IPS-18a (cell line): ENCODE measurements around the gene FAM170B.

Source experiments
- H3K27ac ChIP-seq: one replicate; pipeline ENCODE4 v1.5.1; 2013; ENCODE audit warnings: low read length
- H3K27me3 ChIP-seq: one replicate; pipeline ENCODE4 v1.6.1; 2013; ENCODE audit warnings: mild to moderate bottlenecking, low read length; ENCODE audit not compliant: control insufficient read depth, insufficient read depth
- H3K36me3 ChIP-seq: one replicate; pipeline ENCODE4 v1.6.1; 2013; ENCODE audit warnings: low read depth, low read length; ENCODE audit not compliant: control insufficient read depth
- H3K4me1 ChIP-seq: one replicate; pipeline ENCODE4 v1.6.1; 2013; ENCODE audit warnings: low read depth, low read length; ENCODE audit not compliant: control insufficient read depth
- H3K4me3 ChIP-seq: one replicate; pipeline ENCODE4 v1.5.1; 2013; ENCODE audit warnings: low read length
- H3K9ac ChIP-seq: one replicate; pipeline ENCODE4 v1.6.1; 2013; ENCODE audit warnings: mild to moderate bottlenecking, low read length, moderate library complexity
- H3K9me3 ChIP-seq: one replicate; pipeline ENCODE4 v1.6.1; 2013; ENCODE audit warnings: low read depth, low read length; ENCODE audit not compliant: control insufficient read depth

FAM170B gene

DNA sequence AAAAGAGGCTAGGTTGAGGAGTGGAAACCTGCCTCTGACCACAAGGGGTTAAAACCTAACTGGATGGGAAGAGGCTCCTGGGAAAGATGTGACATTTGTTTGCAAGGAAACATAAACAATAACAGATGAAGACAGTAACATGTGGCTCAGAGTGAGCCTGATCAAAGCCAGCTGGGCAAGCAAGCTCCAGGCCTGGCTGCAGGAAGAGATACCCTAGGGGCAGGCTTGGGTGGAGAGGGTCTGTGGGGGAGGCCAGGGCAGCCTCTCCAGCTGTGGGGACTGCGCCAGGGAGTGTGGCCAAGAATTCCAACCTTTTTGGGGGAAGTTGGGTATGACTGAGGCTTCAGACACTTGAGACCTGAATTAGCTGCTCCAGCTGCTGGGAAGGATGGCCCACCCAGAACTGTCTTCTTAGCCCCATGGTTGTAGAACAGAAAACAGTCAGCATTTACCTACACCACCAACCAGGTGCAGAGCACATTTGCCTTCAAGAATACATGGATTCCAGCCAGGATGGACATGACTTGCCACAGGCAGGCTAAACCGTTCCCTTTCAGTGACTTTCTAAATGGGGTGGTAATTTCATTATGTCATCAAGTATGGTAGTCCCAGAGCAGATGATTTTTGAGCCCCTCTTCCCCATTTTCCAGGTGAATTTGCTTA is 10.4 kb upstream of the FAM170B start:
- Histone ChIP-seq H3K9me3 (no peaks in the 10 kb centered on the region), H3K4me1 (peaks cover 14% of the 10 kb centered on the region), H3K36me3 (no peaks in the 10 kb centered on the region), H3K9ac (no peak overlapping the region), H3K27me3 (no peaks in the 10 kb centered on the region), H3K27ac (no peak overlapping the region), H3K4me3 (no peak overlapping the region)

DNA sequence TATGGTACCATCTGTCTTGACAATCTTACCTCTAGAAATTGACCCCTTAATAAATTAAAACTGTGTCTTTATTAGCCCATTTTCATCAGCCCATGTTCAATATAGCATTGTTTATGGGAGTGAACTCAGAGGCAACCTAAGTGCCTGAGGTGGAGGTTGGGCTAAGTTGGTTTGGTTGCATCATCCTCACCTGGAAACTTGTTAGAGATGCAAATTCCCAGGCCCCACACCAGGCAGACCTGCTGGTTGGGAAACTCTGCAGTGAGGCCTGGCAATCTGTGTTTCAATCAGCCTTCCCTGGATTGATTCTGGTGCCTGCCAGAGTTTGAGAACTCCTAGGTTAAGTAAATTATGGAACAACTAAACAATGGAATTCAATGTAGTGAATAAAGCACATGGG is 9.4 kb upstream of the FAM170B start:
- Histone ChIP-seq H3K4me3 (no peak overlapping the region), H3K27me3 (no peaks in the 10 kb centered on the region), H3K36me3 (no peaks in the 10 kb centered on the region), H3K27ac (peak overlapping the region; percentile 18), H3K4me1 (peaks cover 14% of the 10 kb centered on the region), H3K9me3 (no peaks in the 10 kb centered on the region), H3K9ac (no peak overlapping the region)

DNA sequence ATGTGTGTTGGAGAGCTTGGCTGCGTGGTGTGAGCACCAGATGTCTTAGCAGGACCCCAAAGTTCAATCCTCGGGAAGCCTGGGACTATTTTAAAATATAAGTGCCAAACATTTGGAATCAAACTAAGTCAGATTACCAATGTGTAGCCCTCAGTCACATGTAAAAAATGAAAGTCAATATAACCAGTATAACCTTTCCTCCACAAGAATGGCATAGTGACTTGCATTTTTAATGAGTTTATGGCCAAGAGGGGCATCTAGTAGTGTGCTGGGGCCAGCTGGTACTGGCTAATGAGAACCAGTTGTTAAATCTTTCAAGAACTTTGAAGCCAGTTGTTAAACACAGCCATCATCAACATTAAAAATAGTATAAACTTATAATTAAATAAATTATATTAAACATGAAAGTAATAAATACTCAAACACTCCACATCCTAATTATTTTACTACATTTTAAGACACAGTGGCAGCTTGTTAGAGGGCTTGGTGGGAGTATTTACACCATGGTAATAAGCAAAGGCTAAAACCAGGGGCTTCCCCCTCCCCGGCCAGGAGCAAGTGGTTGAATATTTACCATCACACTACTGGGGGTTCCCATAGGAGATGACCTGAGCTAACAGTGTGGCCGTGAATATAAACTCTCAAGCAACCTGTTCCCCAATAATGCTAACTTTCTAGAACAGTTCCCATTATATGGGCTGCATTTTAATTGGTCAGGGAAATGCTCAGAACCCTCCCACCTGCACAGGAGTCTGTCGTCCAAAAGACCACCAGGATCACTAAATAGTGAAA is 7.9 kb upstream of the FAM170B start:
- Histone ChIP-seq H3K36me3 (no peaks in the 10 kb centered on the region), H3K4me3 (no peak overlapping the region), H3K27me3 (no peaks in the 10 kb centered on the region), H3K9ac (no peak overlapping the region), H3K4me1 (peaks cover 14% of the 10 kb centered on the region), H3K27ac (no peak overlapping the region), H3K9me3 (no peaks in the 10 kb centered on the region)

DNA sequence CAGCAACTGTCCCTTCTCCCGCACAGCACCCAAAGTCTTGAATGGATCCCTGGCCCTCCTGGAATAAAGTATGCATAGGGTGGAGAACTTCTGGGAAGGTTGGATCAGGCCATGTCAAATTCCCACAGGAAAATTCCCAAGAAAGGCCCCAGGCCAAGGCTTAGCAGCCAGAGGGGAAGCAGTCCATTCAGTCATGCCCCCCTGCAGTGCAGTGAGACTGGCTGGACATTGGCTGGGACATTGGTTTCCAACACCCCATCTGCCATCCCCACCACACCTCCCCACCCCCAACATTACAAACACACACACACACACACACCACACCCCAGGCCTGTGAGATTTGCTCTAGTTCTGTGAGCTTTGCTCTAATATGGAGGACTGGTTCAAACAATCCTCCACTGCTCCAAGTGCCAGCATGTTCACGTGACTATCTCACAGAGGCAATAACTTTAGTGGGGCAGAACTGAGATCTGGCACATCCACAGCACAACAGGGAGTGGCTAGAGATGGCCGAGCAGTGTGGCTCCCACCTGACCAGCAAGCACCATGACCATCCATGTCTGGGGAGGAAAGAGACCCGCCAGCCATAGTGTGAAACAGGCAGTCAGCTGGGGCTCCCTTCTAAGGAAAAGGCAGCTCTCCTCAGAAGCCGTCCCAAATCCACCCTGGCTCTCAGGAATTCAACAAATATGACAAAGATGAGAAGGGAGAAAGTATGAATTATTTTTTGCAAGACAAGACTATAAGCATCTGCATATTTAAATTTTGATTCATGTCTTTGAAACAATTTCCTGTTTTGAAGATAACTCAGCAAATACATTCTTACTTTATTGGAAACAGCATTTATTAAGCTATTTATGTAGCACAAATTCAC is 6.7 kb upstream of the FAM170B start:
- Histone ChIP-seq H3K27me3 (no peaks in the 10 kb centered on the region), H3K36me3 (no peaks in the 10 kb centered on the region), H3K4me1 (peaks cover 14% of the 10 kb centered on the region), H3K27ac (no peak overlapping the region), H3K9ac (no peak overlapping the region), H3K9me3 (no peaks in the 10 kb centered on the region), H3K4me3 (no peak overlapping the region)

DNA sequence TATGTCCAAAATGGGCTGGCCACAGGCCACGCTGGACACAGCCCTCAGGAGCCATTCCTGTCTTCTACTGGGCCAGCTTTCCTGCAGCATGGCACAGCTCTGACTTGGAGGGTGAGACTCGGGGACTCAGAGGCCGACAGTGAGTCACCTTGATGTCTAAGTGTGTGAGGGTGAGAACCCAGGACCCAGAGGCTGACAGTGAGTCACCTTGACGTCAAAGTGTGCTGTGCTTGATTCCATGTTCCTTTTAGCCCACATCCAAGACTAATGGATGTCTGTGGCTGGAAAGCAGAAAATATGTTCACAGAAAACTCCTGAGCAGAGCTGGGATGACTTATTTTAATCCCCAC is 6.0 kb upstream of the FAM170B start:
- no peaks in the 10 kb centered on the region for H3K36me3 ChIP-seq
- H3K9me3 ChIP-seq: no peaks in the 10 kb centered on the region
- no peak overlapping the region for H3K4me3 ChIP-seq
- peaks cover 14% of the 10 kb centered on the region for H3K4me1 ChIP-seq
- H3K27ac ChIP-seq: no peak overlapping the region
- no peaks in the 10 kb centered on the region for H3K27me3 ChIP-seq
- no peak overlapping the region for H3K9ac ChIP-seq

DNA sequence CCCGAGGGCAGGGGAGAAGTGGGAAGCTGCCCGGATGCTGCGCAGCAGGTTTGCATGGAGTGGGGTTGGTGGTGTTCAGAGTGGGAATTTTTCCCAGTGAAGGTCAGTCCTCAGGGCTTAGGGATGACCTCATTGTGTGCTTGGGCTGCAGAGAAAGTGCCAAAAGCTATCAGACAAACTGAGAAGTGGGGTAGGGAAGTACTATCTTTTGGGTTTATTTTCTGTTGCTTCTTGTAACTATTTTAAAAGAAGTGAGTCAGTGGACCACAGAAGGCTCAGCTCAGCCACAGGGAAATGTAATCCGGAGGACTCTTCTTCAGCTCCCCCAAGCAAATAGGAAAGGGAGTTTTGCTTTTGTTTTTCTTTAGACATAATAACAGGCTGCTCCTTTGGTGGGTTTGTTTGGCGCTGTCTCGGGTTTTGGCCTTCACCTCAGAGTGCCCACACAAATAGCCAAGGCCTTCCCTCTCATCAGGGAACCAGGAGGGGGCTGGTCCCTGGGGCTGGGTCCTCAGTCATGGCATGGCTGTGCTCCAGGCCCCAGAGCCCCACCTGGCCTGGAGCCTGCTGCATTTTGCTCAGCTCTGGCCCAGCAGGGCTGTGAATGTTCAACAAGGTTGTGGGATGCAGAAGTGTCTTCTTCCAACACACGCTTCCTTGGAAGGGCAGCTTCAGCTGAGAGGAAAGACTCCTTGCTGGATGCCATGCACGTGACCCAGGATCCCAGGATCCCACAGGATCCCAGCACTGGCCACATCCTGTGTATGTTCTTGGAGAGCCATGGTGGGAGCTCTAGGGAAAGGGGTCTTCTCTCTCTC is 5.4 kb upstream of the FAM170B start:
- H3K9ac ChIP-seq: no peak overlapping the region
- peaks cover 14% of the 10 kb centered on the region for H3K4me1 ChIP-seq
- H3K4me3 ChIP-seq: no peak overlapping the region
- no peaks in the 10 kb centered on the region for H3K27me3 ChIP-seq
- no peak overlapping the region for H3K27ac ChIP-seq
- H3K9me3 ChIP-seq: no peaks in the 10 kb centered on the region
- no peaks in the 10 kb centered on the region for H3K36me3 ChIP-seq

DNA sequence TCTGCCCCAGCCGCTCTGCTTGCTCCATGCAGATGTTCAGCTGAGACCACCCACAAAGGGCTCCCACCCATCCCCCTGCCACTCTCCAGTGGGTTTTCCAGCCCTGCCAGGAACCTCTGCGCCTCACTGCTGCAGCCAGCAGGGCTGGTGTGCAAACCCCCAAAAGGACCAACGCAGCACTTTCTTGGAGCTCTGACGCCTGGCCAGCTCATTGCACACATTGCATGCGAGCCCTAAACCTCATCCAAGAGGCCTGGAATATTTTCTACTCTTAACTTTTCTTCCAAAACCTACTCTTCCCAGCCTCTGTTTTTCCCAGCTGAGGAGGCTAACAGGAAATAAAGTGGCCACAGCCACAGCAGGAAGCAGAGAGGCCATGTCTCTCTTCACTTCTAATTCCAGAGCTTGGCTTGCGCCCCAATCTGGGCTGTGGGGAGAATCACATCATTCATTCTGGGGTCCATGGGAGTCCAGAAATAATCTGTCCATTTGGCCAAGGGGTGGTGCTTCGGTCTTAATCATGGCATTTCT is 4.6 kb upstream of the FAM170B start:
- no peak overlapping the region for H3K27ac ChIP-seq

DNA sequence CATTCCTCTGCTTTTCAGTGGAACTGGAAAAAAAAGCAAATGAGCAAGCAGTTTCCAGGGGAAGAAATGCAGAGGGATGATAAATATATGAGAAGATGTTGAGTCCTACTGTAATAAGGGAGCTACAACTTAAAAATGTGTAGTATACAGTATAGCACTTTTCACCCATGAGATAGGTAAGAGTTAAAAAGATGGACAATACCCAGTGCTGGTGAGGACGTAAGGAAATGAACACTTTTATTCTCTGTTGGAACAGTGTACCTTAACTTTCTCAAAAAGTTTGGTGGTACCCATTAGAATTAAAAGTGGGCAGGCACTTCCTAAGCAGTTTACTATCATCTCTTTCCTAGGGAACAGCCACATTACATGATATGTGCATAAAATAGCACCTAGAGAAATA is 2.7 kb upstream of the FAM170B start:
- Histone ChIP-seq H3K27ac (no peak overlapping the region), H3K4me1 (no peaks in the 10 kb centered on the region), H3K4me3 (no peak overlapping the region), H3K9ac (no peak overlapping the region), H3K36me3 (no peaks in the 10 kb centered on the region), H3K27me3 (no peaks in the 10 kb centered on the region), H3K9me3 (no peaks in the 10 kb centered on the region)

More for the DNA sequence above, 4.6 kb upstream of the FAM170B start:
- Histone ChIP-seq H3K9me3 (no peaks in the 10 kb centered on the region), H3K4me1 (peaks cover 10% of the 10 kb centered on the region), H3K9ac (no peak overlapping the region), H3K36me3 (no peaks in the 10 kb centered on the region), H3K4me3 (no peak overlapping the region), H3K27me3 (no peaks in the 10 kb centered on the region)

DNA sequence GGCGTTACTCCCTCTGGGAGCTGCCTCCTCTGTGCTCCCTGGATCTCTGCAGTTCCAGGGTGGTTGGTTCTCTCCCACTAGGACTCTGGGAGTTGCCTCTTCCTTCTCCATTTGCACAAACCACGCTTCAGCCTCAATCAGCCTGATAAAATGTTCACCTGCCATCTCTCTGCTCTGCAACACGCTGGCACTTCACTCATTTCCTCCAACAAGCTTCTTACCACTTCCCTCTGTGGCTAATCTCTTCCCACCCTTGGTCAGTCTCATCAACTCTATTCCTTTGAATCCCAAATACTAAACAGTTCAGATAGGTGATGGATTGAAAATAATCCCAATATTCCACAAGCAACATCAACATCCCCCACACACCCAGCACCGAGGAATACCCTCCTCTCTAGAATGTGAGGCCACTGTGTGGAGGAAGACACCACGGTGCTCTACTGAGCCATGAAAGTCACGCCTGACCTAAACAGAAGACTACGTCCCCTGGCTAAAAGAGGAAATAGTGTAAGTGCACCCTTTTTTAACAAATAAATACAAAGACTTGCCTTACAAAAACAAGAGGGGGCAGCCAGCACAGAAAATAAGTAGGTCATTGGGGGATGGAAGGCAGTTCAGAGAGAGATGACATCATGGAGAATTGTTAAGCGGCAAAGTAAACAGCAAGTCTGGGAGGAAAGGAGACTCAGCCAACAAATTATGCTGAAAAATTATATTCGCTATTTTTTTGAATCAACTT is 1.9 kb upstream of the FAM170B start:
- Histone ChIP-seq H3K4me3 (no peak overlapping the region), H3K9ac (no peak overlapping the region), H3K9me3 (no peaks in the 10 kb centered on the region), H3K36me3 (no peaks in the 10 kb centered on the region), H3K27ac (no peak overlapping the region), H3K27me3 (no peaks in the 10 kb centered on the region), H3K4me1 (no peaks in the 10 kb centered on the region)

DNA sequence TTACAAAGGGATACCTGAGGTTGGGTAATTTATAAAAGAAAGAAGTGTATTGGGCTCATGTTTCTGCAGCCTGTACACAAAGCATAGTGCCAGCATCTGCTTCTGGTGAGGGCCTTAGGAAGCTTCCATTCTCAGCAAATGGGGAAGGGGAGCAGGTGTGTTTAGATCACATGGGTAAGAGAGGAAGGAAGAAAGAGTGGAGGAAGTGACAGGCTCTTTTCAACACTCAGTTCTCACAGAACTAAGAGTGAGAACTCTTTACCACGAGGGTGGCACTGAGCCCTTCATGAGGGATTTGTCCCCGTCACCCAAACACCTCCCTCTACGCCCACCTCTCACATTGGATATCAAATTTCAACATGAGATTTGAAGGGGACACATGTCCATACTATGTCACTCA is 506 bp upstream of the FAM170B start:
- Histone ChIP-seq H3K9me3 (no peaks in the 10 kb centered on the region), H3K4me3 (no peak overlapping the region), H3K27me3 (no peaks in the 10 kb centered on the region)

More for the DNA sequence above, 506 bp upstream of the FAM170B start:
- no peaks in the 10 kb centered on the region for H3K36me3 ChIP-seq
- H3K9ac ChIP-seq: no peak overlapping the region
- no peaks in the 10 kb centered on the region for H3K4me1 ChIP-seq
- no peak overlapping the region for H3K27ac ChIP-seq
